ENCODE data around the gene PACSIN2.
A peak's percentile ranks its signal among the peaks of the same experiment; 100 is the strongest.

Gene PACSIN2

DNA sequence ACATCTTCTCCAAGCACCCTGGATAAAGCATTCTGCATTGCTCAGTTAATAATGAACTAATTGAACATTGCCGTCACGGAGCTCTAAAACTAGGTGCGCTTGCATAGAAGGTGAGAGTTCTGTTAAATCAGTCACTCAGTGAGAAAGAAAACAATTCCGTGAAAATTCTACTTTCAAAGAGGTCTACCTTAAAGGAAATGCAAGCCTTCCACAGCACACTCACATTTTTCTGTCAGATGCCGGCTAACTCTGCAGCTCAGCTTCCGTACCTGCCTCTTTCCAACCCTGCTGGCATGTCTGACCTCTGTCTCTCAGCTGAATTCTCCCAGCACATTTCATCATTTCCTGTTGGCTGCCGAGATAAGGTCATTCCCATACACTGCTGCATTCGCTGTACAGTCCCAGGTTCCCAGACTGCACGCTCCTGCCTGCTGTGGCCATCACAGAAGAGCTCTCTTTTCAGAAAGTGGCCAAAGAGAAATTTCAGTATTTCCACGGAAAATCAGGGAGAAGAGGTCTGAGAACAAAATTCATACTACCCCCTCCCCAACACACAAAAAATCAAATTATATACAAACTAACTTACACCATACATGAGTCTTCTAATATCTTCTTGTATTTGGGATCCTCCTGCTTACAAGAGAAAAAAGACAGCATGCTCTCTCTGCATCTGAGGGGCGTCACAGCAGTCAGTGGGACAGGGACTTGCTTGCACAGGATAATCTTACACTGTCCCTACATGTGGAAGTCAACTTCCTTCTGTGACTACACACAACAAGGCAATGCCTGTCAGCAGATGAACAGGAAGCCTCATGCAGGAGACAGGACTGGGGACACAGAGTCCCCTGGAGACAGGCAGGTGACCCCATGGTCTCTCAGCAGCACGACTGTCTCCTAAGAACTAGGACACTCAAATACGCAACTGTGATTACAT is 55.1 kb downstream of the PACSIN2 start:
- DNase-seq = no peak
- Mint-ChIP-seq H3K4me1 (peaks cover 69% of the 10 kb centered on the region), H3K27ac (peak overlapping the region; percentile 75), H3K27me3 (ENCODE audit: low read depth, poor library complexity) (no peaks in the 10 kb centered on the region), H3K4me3 (peak overlapping the region; percentile 55), H3K36me3 (ENCODE audit: low read depth) (peaks cover 23% of the 10 kb centered on the region), H3K9me3 (peaks cover 13% of the 10 kb centered on the region)
- TF ChIP-seq, protein P1, sequence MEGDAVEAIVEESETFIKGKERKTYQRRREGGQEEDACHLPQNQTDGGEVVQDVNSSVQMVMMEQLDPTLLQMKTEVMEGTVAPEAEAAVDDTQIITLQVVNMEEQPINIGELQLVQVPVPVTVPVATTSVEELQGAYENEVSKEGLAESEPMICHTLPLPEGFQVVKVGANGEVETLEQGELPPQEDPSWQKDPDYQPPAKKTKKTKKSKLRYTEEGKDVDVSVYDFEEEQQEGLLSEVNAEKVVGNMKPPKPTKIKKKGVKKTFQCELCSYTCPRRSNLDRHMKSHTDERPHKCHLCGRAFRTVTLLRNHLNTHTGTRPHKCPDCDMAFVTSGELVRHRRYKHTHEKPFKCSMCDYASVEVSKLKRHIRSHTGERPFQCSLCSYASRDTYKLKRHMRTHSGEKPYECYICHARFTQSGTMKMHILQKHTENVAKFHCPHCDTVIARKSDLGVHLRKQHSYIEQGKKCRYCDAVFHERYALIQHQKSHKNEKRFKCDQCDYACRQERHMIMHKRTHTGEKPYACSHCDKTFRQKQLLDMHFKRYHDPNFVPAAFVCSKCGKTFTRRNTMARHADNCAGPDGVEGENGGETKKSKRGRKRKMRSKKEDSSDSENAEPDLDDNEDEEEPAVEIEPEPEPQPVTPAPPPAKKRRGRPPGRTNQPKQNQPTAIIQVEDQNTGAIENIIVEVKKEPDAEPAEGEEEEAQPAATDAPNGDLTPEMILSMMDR (IDR thresholded peaks at IDR 0.05) = no peak

DNA sequence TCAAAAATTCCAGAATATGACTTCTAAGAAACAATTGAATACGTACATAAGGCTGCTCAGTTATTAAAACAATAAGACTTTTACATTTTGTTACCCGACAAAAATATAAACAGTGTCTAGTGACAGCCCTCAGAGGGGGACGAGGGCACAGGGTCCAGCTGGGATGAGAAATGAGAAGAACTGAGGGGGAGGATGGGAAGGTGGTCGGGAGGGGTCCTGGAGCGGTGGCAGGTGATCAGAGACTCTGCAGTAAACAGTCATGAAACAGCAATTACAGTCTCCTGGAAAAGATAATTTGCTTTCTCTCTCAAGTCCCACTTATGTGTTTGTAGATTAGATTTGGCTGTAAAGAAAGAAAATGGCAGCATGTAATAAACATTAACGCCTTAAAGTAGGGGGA is 56.0 kb downstream of the PACSIN2 start:
- Mint-ChIP-seq H3K4me1 (peaks cover 65% of the 10 kb centered on the region), H3K4me3 (peak overlapping the region; percentile 6), H3K27ac (no peak overlapping the region), H3K36me3 (ENCODE audit: low read depth) (peaks cover 28% of the 10 kb centered on the region), H3K27me3 (ENCODE audit: low read depth, poor library complexity) (no peaks in the 10 kb centered on the region), H3K9me3 (peaks cover 16% of the 10 kb centered on the region)
- DNase-seq = no peak
- TF ChIP-seq, protein P1 (IDR thresholded peaks at IDR 0.05) = no peak

DNA sequence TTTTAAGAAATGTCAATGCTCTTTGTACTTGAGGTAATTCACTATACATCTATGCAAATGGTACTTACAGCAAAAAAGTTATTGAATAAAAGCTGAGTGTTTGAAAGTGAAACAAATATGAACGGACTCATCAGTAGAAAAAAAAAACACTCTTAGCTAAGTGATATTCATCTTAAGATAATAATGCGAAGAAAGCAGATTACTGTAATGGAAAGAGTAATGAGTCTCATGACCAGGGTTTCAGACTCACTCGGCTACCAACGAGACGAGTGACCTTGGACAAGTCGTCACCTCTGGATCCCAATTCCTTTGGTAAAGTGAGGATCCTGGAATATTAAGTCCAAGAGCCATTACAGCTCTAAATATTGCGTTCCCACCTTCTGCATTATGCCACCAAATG is 57.0 kb downstream of the PACSIN2 start:
- DNase-seq = no peak
- TF ChIP-seq, protein P1 (IDR thresholded peaks at IDR 0.05) = no peak
- peaks cover 65% of the 10 kb centered on the region for H3K4me1 Mint-ChIP-seq
- H3K27me3 Mint-ChIP-seq (ENCODE audit: low read depth, poor library complexity) = no peaks in the 10 kb centered on the region
- peaks cover 23% of the 10 kb centered on the region for H3K36me3 Mint-ChIP-seq (ENCODE audit: low read depth)
- H3K4me3 Mint-ChIP-seq = no peak overlapping the region
- peak overlapping the region; percentile 80 for H3K27ac Mint-ChIP-seq
- H3K9me3 Mint-ChIP-seq = peaks cover 16% of the 10 kb centered on the region

DNA sequence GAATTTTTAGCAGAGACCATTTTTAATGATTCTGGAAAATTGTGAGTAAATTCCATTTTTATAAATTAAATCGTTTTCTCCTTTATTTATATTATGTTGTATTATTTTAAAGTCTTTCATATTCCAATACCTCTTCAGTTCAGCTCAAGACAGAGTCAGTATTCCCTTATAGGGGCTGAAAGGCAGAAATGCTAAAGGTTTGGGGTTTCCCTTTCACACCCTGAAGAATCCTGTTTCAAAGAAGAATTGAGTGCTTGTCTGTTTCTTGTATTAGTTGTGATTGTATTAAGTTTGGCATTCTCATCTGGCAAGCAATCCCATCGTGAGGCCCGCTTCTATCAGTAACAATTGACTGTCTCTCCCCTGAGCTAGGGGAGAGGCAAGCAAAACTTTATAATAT is 57.4 kb downstream of the PACSIN2 start:
- DNase-seq = no peak
- TF ChIP-seq, protein P1 (IDR thresholded peaks at IDR 0.05) = no peak
- Mint-ChIP-seq H3K9me3 (peaks cover 16% of the 10 kb centered on the region), H3K4me1 (peaks cover 64% of the 10 kb centered on the region), H3K4me3 (no peak overlapping the region), H3K36me3 (ENCODE audit: low read depth) (peaks cover 23% of the 10 kb centered on the region), H3K27me3 (ENCODE audit: low read depth, poor library complexity) (no peaks in the 10 kb centered on the region), H3K27ac (no peak overlapping the region)

DNA sequence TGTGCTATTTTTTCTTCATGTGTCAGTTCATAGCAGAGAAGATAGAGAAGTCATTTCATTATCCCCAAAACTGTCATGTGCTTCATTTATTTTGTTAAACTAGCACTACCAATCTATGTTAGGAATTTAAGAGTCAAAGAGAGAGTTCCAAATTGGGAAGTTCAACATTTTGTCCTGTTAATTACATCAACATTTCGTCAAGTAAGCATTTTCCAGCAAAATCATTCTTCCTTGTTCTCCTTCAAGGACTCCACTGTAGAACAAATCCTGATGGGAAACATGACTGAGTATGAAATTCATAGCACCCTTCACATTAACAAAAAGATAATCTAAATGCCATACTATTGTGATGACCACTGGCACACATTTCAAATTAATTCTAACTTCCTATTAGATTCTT is 59.1 kb downstream of the PACSIN2 start:
- H3K4me1 Mint-ChIP-seq = peaks cover 60% of the 10 kb centered on the region
- DNase-seq = no peak
- no peak overlapping the region for H3K4me3 Mint-ChIP-seq
- TF ChIP-seq, protein P1 (IDR thresholded peaks at IDR 0.05) = no peak
- H3K36me3 Mint-ChIP-seq (ENCODE audit: low read depth) = peaks cover 23% of the 10 kb centered on the region
- H3K9me3 Mint-ChIP-seq = peaks cover 16% of the 10 kb centered on the region
- no peak overlapping the region for H3K27ac Mint-ChIP-seq
- H3K27me3 Mint-ChIP-seq (ENCODE audit: low read depth, poor library complexity) = no peaks in the 10 kb centered on the region

Measured in nephron progenitor cell (in vitro differentiated cells).